GM12891 (cell line): ENCODE results near the gene C1QTNF4.

Experiments used
- PAX5 ChIP-seq: IDR thresholded peaks from 2 replicates; pipeline ENCODE4 v1.6.1; 2011; ENCODE audit warnings: low read length, moderate library complexity, mild to moderate bottlenecking; ENCODE audit not compliant: insufficient read depth, severe bottlenecking
- POLR2A ChIP-seq: IDR thresholded peaks from 2 replicates; pipeline ENCODE4 v1.6.1; 2011; ENCODE audit warnings: low read depth, low read length, control low read depth
- POLR2AphosphoS5 ChIP-seq: IDR thresholded peaks from 2 replicates; pipeline ENCODE4 v1.6.1; 2011; ENCODE audit warnings: low read depth, low read length, control low read depth
- POU2F2 ChIP-seq: IDR thresholded peaks from 2 replicates; pipeline ENCODE4 v1.6.1; 2011; ENCODE audit warnings: low read depth, mild to moderate bottlenecking, control low read depth, low read length, moderate library complexity
- SPI1 ChIP-seq: IDR thresholded peaks from 2 replicates; pipeline ENCODE4 v1.6.1; 2011; ENCODE audit warnings: low read depth, low read length, control low read depth
- TAF1 ChIP-seq: IDR thresholded peaks from 2 replicates; pipeline ENCODE4 v1.6.1; 2011; ENCODE audit warnings: low read depth, low read length, control low read depth

- TF ChIP-seq POLR2A (no peak), POLR2AphosphoS5 (0 out of 2 replicates have a peak, but pooled peaks have one; percentile 24), TAF1 (no peak), SPI1 (no peak), PAX5 (no peak), POU2F2 (no peak)
These were observed 10.4 kb downstream of the C1QTNF4 start for GRCh38 chr11:47583844-47584243.
